HG03064 (cell line): ENCODE measurements around the gene SUN2.

Source experiments
- ATAC-seq: cut with Tn5 transposase; IDR thresholded peaks from one replicate; pipeline ENCODE4 v1.9.1; 2021; ENCODE audit warnings: low read depth; ENCODE audit not compliant: unreplicated experiment

SUN2 gene

DNA sequence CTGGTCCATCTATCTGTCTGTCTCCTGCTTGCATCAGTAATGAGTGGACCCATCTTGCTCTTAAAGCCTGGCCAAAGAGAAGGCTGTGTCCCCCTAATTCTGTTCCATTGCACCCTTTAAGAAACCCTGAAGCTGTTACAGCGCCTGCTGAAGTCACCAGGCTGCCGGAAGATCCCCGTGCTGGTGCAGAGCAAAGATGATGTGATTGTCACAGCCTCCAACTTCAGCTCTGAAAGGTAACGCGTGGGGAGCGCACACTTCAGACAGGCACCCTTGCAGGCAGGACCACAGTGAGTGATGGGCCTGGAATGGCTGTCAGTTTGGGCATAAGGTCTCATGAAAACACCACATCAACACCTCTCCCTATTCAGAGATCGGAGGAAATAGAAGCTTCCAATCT lies 31.6 kb downstream of the SUN2 start:
- no peak for ATAC-seq

DNA sequence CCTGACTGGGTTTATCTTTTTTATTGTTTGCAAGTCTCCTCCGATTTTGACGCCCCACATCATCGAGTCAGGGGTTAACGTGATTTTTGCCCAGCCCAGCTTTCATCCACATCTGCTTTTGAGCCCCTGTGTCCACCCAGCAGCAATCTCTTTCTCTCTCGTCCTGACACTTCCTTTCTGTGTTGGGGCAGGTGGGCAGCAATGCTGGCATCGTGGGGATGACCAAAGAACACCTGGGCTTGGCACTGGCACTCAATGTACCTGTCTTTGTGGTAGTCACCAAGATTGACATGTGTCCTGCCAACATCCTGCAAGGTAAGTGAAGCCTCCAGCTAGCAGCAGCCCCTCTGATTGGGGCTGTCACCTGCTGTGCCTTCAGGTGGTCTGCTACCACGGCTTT lies 34.2 kb downstream of the SUN2 start:
- ATAC-seq, result no peak

DNA sequence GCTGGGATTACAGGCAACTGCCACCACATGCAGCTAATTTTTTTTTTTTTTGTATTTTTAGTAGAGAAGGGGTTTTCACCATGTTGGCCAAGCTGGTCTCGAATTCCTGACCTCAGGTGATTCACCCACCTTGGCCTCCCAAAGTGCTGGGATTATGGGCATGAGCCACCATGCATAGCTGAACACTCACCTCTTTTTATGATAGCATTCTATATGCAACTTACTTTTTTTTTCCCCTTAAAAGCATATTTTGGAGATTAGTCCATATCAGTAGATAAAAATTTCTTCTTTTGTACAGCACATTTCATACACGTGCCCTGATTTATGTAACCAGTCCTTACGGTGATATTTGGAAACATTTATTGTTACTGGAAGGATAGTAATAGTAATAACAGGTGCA lies 35.4 kb downstream of the SUN2 start:
- ATAC-seq, result no peak

DNA sequence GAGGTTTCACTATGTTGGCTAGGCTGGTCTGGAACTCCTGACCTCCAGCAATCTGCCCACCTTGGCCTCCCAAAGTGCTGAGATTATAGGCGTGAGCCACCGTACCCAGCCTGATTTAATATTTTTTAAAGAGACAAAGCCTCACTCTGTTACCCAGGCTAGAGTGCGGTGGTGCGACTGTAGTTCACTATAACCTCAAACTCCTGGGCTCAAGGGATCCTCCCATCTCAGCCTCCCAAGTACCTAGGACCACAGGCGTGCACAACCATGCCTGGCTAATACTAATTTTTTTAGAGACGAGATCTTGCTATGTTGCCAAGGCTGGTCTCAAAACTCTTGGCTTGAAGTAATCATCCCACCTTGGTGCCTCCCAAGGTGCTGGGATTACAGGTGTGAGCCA lies 36.6 kb downstream of the SUN2 start:
- no peak for ATAC-seq

DNA sequence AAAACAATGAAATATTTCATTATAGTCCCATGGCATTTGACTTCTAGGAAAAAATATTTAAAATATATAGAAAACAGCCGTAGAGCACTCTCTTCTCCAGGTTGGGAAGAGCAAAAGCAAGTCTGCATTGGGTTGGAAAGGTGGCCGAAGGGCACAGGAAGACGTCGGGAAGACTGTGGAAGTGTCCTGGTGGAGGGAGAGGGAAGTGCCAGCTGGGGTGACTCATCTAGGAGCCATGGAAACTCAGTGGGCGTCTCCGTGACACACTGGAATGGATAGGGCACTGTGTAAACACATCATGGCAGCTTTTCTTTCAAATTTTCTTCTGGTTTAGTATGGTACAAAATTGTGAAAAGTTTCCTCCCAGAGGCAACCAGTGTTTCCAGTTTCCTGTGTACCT lies 37.4 kb downstream of the SUN2 start:
- ATAC-seq, result no peak

DNA sequence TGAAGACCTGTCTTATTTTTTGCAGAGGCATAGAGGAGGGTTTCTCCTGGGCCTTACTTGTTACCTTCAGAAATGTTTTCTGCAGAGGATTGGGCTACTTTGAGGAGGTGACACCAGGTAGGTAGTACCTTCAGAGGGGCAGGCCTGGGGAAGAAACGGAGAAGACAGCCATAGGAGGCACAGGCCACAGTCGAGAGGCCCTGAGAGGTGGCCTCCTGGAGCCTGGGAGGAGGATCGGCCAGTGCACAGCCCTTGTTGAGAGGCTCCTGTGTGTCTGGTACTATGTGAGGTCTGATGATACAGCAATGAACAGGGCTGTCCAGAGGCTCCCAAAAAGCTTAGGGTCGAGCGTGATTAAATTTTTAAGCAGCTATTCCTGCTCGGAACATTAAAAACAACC lies 38.6 kb downstream of the SUN2 start:
- no peak for ATAC-seq

DNA sequence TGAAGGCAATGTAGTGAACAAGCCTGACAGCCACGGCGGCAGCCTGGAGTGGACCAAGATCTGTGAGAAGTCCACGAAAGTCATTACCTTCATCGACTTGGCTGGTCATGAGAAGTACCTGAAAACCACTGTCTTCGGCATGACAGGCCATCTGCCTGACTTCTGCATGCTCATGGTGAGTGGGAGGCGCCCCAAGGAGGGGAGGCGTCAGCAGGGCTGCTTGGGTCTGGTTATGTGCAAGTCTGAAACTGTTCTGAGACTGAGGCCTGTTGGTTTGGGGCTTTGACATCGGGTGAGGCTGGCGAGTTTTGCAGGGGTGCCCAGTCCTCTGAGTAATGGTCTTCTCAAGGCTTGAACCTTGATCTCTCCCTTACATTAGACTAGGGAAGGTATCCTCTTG lies 39.0 kb downstream of the SUN2 start:
- no peak for ATAC-seq

DNA sequence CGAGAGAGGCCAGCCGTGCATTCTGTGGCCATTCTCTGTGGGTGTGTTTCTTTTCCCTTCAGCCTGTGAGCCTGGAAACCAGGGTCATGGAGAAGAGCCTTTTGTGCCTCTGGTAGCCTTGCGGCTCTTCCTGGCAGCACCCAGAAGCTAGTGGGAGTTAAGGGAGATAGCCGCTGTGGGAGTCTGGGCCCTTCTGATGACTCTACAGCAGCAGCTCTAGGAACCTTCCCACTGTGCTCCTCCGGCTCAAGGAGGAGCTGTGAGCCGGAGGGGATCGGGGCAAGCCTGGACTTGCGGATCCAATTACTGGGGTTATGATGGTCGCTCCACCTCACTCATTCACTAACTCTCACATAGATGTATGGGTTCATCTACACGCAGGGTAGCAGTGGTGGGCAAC lies 39.5 kb downstream of the SUN2 start:
- no peak for ATAC-seq

DNA sequence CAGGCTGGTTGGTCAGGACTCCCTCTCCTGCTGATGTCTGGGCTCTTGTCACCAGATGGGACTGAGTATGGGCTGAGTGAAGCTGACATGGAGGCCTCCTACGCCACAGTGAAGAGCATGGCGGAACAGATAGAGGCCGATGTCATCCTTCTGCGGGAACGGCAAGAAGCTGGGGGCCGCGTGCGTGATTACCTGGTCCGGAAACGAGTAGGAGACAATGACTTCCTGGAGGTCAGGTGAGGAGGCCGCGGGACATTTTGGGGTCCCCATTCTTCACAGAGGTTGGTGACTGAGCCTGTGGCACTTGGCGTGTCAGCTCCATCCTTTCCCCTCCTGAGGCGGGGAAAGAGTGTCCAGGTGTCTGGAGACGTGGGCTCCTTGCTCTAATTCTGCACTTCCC lies 39.9 kb downstream of the SUN2 start:
- ATAC-seq, result no peak

DNA sequence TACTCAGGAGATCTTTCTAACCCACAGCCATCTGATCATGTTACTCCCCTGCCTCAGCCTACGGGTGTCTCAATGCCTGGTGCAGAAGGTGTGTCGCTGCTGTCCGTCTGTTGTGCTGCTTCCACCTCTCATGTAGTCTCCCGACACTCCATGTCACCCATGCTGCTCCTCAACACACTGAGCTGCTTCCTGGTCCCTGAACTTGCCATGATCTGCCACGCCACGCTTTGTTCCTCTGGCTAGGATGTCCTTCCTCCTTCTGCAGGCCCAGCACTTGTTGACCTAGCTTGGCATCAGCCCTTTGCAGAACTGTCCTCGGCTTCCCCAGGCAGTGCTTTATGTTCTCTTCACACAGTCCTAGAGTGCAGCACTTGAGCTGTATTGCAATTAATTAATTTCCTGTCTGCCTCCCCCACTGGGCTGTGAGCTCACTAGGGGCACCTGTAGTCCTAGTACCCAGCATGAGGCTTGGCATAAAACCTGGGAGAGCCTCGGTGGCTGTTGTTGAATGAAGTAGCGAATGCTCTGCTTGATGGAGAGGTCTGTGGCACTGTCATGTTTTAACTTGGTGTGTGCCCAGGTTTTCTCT lies 40.5 kb downstream of the SUN2 start:
- no peak for ATAC-seq

DNA sequence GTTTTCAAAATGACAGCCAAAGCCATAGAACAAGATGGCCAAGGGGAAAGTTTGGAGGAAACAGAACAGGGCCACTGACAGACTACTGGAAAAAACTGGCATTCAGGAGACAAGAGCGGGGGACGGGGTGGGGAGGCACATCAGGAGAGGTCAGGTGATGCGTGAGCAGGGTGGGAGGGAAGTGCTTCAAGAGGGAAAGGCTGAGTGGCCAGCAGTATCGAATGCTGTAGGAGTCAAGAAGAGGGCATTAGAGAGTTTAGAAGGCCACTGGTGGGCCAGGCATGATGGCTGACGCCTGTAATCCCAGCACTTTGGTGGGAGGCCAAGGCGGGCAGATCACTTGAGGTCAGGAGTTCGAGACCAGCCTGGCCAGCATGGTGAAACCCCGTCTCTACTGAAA lies 41.9 kb downstream of the SUN2 start:
- no peak for ATAC-seq

DNA sequence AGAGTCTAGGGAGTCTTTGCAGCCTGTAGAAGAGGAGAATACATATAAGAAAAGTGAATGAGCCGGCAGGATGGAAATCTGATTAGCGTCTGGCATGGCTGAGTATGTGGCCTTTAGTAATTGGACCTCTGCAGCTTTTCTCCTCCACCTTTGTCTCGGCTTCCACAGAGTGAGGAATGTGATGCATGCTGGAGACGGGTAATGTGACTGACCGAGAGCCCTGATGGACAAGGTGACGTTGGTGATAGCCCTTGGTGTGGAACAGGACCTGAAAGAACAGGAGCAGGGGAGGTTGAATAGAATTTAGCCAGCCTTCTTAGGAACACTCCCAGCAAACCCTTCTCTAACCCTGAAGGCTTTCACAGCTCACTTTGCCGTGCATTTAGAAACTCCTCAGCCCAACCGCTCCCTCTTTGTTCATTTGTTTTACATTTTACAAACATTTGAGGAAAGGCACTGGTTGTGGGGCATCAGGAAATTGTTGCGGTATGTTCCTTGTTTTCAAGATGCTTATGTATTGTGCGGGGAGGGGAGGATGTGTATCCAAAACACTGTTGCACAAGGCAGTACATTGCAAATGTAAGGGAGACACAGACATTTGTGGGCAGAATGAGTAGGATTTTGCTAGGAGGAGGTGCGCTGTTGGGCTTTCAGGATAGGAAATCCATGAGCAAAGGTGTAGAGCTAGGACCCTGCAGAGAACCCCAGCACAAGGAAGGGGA lies 43.2 kb downstream of the SUN2 start:
- no peak for ATAC-seq

DNA sequence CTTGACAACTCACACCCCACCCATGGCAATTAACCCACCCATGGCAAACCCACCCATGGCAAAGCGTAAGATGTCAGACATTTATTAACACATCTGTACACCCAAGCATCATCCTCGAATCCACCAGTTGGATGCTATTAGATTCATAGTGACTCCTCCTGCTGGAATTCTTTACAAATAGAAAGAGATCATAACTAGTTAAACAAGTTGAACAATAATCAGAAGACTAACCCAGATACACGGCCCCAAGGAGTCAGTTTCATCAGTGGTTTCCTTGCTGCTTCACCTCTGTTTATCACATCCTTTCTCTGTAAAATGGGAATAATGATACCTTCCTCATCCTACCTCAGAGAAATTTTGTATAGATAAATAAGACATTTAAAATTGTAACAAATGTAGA lies 44.9 kb downstream of the SUN2 start:
- ATAC-seq, result no peak

DNA sequence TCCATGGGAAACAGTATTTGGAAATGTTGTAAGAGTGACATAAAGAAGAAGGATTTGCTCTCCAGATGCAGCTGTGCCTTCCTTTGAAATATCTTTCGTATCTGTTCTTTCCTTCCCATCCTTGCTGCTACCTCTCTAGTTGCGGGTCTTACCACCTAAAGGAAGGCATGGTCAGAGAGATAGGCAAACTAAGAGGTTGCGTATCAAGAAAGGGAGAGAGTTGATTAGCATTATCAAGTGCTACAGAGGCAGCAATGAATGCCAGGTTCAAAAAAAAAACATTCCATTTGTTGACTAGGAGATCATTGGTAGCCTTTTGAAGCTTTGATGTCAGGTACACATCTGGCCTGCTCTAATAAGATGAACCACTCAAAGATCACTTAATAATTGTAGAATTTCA lies 45.4 kb downstream of the SUN2 start:
- no peak for ATAC-seq

DNA sequence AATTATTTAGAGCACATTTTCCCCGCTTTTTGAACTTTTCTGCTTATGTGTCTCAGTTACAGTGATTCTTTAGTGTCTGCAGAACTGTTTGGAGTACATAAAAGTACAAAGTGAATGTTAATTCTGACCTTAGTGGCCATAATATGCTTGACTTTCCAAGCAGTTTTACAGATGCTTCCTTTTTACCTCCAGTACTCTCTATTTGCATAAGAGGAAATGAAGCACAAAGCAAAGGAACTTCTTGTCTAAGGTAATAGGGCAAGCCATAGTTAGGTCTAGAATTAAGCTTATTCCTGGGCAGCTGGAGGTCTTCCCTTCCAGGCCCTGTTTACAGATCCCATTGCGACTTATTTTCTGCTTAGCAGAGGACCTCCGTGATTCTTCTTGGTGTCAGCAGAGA lies 46.5 kb downstream of the SUN2 start:
- no peak for ATAC-seq

DNA sequence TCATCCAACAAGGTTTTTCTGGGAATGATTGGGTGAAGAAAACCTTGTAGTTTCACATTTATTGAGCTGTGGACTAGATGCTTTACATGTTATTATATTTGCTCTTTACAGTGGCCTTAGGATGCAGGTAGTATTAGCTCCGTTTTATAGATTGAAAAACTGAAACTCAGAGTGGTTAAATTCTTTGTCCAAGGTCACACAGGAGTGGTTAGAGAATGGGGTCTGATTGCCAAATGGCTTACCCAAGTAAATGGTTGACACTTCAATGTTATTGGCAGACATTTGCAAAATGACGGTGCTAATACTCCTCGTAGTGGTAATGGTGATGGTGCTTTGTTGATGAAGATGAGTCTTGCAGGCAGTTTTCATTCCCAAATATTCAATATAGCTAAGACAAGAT lies 47.8 kb downstream of the SUN2 start:
- no peak for ATAC-seq

DNA sequence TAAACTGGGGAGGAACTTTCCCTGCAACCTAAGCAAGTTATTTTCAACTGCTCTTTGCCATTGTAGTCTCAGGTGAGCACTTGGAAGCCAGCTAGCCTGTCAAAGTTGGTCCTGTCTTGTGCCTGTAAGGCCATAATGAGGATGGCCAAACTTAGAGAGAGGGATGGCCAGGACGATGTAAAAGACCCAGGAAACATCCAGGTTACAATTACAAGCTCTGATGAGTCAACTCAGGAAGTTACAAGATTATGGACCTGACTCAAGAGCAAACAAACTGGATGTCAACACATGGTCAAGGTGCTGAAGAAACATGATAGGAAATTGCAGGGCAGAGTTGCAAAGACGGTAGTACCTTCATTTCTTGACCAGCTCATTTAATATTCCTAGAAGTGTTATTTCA lies 48.5 kb downstream of the SUN2 start:
- ATAC-seq, result no peak

DNA sequence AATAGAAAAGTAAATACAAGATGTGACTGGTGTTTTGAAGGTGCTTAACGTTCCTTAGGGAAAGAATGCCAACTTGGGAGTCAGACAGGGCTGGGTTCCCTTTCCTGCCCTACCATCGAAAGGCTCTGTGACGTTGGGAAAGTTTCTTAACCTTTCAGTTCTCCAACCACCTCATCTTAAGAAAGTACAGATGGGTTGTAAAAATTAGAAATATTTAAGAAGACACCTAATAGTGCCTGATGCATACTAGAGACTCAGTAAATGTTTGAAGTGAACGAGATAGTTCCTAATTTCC lies 49.0 kb downstream of the SUN2 start:
- ATAC-seq, result no peak

DNA sequence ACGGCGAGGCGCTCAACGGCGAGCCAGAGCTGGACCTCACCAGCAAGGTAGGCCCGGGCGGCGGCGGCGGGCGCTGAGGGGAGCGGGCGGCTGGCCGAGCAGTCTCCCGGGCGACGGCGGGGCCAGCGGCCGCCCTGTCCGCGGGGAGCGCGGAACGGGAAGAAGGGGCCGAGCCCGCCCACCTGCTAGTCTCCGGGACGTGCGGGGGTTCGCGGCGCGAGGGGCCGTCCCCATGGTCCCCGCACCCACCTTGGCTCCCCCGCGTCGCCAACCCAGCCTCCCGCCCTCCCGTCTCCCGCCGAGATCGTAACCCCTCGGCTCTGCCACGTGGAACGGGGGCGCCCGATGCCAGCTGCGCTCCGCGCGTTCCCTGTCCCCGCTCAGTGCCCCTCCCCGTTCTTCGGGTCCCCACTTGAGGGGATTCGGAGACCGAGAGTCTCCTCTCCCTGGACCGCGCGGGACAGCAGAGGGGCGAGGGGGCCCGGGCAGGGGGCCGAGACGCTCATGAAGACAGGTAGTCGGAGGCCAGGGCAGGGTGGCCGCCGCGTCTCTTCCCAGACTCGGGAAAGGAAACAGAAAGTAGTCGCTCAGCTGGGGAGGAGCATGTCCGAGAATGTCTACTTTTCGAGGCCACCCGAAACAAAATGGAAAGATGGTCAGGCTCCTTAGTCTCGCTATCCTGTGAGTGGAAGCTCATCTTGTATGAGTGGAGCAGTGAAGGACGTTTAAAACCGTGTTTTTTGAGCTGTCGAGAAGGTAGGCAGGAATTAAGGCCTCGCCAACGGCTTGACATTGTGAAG lies 49.5 kb downstream of the SUN2 start:
- ATAC-seq, result no peak

DNA sequence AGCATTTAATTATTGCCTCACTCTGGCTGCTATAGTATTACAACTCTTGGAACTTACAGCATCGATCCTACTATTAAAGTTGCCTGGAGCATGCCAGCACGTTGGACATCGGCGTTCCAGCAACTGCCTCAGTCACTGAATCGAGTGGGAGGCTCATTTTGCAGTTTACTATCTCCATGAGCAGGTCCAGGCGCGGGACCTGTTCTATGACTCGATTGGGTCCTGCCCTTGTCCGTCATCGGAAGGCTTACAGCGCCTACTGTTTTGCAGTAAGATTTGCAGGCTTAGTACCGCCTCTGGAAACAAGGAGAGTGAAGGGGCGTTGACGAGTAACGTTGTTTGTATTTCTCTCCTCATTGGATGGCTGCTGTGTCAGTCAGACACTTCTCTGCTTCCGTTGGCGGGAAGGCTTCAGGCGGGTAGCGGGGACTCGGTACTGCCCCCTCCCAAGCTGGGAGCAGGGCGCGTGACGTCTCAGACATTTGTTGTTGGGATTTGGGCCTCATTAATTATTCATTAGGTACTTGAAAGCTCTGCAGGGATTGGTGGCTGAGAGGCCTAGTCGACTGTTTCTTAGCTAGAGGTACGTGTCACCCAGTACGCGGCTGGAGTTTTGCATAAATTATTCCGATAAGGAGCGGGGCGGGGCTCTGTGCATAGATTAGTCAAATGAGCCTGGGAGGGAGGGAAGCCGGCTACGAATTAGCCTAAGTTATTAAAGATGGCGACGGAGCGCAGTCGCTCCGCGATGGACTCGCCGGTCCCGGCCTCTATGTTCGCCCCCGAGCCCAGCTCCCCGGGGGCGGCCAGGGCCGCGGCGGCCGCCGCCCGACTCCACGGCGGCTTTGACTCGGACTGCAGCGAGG lies 50.3 kb downstream of the SUN2 start, which contains the start of gene GTPBP1:
TSS of gene GTPBP1 (plus strand) at position 710 of the 866 bp plus-strand sequence. CDS start at position 722, 12 bp downstream.
- ATAC-seq, result peak; percentile 69

DNA sequence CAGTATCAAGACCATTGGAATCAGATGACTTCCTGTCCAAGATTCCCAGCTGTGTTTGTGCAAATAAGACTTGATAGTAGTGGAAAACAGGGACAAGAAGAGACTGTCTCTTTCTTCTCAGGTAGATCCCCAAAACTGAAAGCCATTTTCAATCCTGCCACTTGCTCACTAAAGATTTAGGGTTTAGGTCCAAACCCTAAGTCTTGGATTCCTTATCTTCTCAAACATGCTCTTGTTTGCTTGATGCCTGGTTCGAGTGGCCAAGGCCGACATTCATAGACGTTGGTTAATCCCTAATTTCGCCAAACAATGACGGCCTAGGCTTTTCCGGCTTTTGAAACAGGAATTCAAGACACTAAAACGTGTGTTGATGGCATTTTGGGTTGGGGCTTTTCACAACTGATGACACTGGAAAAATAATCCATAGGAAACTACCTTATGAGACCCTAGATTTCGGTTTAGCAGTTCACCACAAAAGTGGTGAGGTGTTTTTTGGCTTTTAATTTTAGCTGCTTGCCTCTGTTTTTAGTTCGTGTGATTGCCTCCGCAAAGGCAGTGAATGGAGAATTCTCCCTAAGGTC lies 51.1 kb downstream of the SUN2 start:
- ATAC-seq, result no peak
